EH (cell line): ENCODE results near the gene NBPF11.
"Not testable (repeated sequence)": the region's sequence is repeated elsewhere in the genome, so short reads cannot be mapped to it uniquely, and the experiment has no call there.

Experiments used
- DNase-seq: peaks from one replicate; pipeline ENCODE4 v3.0.0-alpha.2; 2015; ENCODE audit warnings: low read depth

Gene NBPF11, protein sequence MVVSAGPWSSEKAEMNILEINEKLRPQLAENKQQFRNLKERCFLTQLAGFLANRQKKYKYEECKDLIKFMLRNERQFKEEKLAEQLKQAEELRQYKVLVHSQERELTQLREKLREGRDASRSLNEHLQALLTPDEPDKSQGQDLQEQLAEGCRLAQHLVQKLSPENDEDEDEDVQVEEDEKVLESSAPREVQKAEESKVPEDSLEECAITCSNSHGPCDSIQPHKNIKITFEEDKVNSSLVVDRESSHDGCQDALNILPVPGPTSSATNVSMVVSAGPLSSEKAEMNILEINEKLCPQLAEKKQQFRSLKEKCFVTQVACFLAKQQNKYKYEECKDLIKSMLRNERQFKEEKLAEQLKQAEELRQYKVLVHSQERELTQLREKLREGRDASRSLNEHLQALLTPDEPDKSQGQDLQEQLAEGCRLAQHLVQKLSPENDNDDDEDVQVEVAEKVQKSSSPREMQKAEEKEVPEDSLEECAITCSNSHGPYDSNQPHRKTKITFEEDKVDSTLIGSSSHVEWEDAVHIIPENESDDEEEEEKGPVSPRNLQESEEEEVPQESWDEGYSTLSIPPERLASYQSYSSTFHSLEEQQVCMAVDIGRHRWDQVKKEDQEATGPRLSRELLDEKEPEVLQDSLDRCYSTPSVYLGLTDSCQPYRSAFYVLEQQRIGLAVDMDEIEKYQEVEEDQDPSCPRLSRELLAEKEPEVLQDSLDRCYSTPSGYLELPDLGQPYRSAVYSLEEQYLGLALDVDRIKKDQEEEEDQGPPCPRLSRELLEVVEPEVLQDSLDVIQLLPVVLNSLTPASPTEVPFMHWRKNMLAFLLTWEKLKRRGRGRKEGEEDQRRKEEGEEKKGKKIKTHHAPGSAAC

DNA sequence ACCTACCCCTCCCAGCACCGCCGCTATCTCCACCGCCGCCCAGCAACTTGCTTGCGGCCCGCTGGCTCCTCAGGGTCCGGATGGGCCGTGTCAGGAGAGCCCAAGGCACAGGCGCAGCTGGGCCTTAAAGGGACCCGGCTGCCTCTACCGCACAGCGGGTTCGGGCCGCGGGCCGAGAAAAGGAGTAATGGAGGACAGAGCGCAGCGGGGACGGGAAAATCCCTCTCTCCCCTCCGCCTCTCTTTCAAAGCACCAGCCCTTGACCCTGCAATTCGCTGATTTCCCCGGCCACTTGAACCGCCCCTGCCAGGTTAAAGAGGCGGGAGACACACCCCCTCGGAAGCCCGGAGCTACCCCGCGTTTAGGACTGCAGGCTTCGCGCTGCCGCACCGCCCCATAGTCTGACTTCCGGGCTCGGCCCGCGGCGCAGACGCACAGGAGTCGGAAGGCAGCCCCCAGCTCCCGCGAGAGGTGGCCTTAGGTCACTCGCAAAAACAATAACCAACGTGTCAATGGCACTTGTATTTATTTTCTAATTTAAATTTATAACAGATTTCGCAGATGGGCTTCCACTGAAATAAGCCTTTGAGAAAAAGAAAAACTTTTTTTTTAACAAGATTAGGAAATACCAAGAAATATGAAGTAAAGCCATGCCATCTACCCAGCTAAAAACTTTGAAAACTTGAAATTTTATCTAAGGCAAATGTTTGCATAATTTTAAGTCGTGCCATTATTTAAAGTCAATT is at the start of gene NBPF11:
Gene NBPF11 (minus strand): TSS at position 371 of the 746 bp plus-strand sequence. CDS start 25,278 bp downstream, outside the sequence.
- DNase-seq, result peak; percentile 84

DNA sequence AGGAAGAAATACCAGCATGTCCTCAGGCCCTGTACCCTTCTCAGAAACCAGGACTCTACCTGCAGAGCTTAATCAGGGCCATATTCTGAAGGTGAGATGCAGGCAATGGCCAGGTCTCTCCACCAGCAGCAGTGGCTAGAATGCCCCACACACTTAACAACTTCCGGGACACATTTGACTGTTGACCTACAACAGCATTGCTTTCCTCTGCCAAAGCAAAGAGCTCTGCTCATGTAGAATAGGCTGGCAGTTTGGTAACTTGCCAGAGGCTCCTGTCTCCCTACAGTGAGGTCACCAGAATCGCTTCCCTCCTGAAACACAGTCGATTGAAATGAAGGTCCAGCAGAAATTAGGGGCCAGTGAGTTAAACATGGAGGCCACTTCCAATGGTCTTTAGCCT is 45.3 kb upstream of the NBPF11 start:
- DNase-seq, result not testable (repeated sequence)

DNA sequence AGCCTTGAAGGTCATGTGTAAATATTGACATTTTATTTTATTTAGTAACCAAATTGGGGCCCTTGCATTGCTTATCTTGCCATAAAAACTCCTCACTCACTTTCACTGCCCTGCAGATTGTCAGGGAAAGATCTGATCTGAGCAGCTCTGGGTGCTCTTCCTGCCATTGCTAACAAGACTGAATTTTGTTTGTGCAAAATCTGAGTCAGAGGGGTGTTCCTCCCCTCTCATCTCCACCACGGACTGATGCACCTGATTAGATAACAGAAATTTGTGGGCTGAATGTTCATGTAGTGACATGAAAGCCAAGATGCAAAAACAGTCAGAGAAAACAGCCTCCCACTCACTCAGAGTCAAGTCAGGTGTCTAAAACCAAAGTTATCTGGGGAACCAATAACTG is 44.9 kb upstream of the NBPF11 start:
- not testable (repeated sequence) for DNase-seq

GRCh38 chr1:148195115-148195514 is 43.0 kb upstream of the NBPF11 start:
- DNase-seq, result not testable (repeated sequence)

GRCh38 chr1:148188768-148189167 is 36.7 kb upstream of the NBPF11 start:
- not testable (repeated sequence) for DNase-seq

DNA sequence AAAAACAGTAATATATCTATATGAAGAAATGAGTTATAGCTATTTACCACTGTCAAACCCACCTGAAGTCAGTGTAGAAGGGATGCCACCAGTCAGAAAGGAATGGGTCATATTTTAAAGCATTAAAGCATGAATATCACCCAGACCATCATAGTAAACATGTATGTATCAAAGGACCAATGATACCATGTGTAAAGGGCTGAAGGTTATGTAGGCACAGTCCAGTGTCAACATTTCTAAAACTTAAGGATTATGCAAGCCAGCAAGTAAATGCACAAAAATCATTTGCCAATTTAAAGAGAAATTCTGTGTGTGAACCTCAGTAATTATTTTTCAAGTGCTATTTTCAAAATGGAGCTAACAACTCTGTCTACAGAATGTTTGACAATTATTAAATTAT is 26.6 kb upstream of the NBPF11 start:
- DNase-seq, result not testable (repeated sequence)

- not testable (repeated sequence) for DNase-seq
Observed at GRCh38 chr1:148175414-148175813, 23.3 kb upstream of the NBPF11 start.

- not testable (repeated sequence) for DNase-seq
Observed at GRCh38 chr1:148171995-148172394, 19.9 kb upstream of the NBPF11 start.

DNA sequence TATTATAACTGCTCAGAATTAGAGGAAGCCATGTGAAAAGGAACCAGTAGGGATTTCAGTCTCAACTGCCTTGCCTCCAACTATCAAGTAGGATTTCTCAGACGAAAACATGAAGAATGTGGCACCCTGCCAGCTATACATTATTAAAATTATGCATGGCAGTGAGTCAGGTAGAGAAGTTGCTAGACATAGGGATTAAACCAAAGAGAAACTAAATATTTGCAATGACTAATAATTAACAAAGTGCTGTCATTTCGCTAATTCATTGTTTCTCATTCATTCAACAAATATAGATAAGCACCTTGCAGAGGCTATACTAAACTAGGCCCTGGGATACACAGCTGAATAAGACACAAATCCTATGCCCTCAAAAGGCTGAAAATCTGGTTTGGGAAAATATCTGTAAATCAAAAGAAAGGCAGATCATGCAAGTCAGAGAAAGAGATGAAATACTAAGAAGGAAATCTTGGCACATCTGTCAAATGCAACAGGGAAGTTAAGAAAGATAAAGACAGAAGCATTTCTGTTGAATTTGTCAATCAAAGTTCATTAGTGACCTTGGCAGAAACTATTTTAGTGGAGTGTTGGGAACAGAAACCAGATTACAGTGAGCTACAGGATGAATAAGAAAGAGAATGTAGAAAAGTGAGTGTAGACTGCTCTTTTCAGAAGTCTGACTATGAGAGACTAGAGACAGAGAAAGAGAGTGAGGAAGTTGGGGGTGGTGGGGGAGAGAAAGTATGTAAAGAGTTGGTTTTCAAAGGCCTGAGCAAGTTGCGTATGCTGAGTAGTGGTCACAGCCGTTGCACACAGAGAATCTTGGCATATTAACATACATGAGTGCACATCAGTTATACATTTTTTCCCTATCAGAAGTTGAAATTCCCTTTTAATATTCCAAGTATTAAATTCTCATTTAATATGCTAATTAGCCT is 14.7 kb upstream of the NBPF11 start:
- DNase-seq, result no peak

DNA sequence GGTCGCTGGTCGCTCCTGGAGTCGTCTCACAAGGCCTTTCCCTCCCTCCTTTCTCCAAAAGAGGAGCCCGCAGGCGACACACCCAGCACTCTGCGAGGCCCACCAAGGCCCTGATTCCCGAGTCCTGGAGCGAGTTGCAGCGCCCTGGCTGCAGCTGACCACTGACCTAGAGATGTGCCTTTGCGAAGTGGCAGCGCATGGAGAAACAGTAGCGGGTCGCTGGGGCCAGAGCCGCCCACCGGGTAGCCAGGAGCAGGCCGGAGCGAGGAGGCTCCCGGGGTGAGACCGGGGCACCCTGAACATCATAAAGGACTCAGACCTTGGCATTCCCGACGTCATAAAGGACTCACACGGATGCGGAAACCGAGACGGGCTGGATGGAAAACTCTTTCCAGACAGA is 10.3 kb upstream of the NBPF11 start:
- DNase-seq, result no peak

DNA sequence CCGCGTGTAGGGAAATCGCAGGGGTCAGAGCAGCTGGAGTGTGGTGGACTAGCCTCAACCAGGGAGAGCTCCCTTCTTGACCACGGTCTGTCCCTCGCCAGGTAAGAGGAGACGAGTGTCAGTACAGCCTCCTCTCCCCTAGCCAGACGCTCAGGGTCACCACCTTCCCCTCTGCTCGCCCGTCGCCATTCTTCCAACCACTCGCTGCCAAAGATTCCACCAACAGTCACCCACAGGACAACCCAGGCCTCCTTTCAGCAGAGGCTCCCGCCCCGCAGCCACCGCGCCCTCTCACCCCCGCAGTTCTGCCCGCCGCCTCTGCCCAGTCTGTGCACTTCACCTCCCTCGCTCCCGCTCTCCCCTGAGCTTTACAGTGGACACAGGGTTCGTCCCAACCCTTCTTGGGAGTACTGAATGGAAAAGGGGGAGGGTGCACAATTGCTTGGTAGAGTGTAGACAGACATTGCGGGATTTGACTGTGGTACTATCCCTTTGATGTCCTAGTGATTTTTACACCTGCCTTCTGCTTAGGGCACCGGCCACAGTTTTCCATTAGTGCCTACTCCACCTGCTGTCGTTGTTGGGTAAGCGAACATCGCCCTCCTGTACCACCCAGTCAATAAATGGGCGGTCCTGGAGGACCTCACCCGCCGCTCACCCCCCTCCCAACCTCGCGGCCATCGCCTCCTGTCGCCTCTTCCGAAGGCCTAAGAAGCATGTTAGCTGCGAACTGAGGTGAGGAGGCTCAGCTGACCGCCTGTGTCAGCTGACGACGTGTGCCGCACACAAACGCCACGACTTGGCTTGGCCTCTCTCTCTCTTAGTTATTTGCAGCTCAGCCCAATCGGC is 9.2 kb upstream of the NBPF11 start:
- no peak for DNase-seq

GRCh38 chr1:148160343-148161052 is 8.4 kb upstream of the NBPF11 start:
- DNase-seq, result no peak

- DNase-seq, result no peak
Observed at GRCh38 chr1:148160048-148160342, 7.9 kb upstream of the NBPF11 start.

- no peak for DNase-seq
Observed at GRCh38 chr1:148158341-148159003, 6.4 kb upstream of the NBPF11 start.

DNA sequence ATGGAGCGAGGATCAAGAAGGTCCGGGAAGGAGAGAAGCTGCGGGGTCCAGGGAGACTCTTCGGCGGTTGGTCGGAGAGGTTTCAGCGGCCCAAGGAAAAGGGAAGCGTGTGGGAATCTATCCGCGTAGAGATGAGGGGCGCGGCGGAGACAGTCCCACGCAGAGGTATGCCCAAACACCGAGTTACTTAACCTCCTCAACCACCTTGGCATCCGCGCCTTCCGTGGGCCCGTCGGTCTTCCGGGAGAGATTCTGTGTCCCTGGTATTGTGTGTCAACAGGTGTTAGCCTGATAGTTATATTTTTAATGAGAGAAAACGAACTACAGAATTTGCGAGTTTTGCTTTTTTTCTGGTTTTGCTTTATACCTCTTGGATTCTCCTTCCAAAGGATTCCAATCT is 5.7 kb upstream of the NBPF11 start:
- DNase-seq, result not testable (repeated sequence)

DNA sequence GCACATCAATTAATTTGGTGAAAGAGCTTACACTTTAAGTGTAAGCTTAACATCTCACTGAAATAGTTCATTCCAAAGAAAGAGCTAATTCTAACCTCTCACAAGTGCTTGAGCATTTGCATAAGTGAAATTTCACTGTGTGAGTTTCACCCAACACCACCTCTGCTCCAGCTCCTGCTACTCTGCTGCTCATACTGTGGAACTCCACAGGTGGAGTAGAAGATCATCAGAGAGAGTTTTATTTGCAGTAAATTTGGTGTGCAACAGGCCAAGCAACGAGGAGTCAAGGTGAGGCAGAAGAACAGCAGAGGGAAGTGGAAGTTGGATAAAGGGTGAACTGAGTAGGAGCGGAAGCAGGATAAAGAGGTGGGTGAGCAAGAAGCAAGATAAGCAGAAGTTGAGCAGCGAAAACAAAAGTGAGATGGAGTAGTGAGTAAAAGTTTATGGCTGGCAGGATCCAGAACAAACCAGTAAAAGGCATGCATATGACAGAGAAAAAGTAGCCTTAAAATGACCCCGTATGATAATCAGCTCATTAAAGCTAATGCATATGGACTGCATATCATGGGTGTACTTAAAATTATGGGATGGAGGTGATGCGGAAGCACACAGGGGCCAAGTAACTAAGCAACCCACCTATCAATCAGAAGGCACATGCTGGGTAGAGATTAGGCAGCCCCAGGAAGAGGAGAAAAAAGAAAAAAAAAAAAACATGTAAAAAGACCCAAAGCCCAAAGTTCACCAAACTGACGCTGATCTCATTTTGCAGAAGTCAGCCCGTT is 3.6 kb upstream of the NBPF11 start:
- not testable (repeated sequence) for DNase-seq

GRCh38 chr1:148152795-148153194 is 714 bp upstream of the NBPF11 start:
- not testable (repeated sequence) for DNase-seq

DNA sequence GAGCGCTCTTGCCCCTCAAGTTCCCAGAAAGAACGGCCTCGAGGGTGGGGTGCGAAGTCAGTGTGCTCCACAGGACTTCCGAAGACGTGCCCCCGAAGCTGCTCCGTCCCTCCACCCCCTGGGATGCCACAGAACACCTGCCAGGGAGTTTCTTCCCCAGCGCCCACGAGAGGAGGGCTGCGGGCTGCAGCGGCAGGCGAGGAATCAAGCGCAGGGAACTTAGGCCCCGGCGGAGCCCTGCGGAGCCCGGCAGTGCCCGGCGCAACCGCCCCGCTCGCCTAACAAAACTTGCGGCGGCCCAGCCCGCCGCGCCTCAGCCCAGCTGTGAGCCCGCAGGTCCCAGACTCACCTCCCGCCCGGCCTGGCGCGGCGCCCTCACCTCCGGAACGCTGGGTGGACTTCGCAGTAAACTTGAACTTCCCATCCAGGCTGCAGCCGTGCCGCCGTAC is 686 bp downstream of the NBPF11 start:
- DNase-seq, result peak; percentile 22
